Measurements from ENCODE around the gene POLDIP3. TPM values are rescaled to one million over a fixed set of nuclear protein-coding genes. Genes with fewer than 3 reads are reported as not detected.

POLDIP3 gene
- total RNA-seq, 1 donor from 2014 or later: 77.8 TPM

DNA sequence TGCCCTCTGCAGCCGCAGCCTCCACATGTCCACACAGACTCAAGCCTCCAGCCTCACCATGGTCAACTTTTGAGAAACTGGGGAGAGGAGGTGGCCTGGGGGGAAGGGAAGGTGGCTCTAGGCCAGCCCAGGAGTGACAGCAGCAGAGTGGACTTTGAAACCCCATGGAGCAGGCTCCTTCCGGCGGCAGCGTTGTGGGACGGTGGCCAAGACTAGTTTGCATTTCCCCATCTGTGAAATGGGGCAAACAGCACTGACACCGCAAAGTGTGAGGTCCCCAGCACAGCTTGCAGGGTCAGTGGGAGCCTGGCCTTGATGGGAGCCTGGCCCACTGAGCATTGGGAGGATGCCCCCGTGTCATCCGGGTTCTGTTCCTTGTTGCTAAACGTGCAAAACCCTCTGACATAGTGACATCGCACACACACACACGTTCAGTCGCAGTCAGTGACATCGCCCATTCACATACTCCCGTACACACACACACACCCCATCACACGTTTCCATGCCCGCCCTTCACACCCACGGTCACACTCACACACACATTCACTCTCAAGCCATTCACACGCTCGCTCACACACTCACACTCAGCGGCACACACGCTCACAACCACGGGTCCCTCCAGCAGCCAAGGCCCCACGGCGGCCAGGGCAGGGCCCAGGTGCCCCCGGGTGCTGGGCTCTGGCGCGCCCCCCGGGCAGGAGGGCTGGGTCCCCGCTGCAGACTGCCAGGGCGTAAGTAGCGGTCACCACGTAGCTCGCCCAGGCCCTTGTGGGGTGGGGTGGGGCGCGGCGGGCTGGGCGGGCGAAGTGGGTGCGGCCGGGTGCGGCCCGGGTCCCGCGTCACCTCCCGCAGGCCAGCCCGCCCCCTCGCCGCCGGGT, 33.9 kb upstream of the POLDIP3 start:
- no peak for DNase-seq (ENCODE audit: extremely low spot score, unreplicated experiment)
- TF ChIP-seq, protein P1, sequence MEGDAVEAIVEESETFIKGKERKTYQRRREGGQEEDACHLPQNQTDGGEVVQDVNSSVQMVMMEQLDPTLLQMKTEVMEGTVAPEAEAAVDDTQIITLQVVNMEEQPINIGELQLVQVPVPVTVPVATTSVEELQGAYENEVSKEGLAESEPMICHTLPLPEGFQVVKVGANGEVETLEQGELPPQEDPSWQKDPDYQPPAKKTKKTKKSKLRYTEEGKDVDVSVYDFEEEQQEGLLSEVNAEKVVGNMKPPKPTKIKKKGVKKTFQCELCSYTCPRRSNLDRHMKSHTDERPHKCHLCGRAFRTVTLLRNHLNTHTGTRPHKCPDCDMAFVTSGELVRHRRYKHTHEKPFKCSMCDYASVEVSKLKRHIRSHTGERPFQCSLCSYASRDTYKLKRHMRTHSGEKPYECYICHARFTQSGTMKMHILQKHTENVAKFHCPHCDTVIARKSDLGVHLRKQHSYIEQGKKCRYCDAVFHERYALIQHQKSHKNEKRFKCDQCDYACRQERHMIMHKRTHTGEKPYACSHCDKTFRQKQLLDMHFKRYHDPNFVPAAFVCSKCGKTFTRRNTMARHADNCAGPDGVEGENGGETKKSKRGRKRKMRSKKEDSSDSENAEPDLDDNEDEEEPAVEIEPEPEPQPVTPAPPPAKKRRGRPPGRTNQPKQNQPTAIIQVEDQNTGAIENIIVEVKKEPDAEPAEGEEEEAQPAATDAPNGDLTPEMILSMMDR (IDR thresholded peaks at IDR 0.05): no peak

DNA sequence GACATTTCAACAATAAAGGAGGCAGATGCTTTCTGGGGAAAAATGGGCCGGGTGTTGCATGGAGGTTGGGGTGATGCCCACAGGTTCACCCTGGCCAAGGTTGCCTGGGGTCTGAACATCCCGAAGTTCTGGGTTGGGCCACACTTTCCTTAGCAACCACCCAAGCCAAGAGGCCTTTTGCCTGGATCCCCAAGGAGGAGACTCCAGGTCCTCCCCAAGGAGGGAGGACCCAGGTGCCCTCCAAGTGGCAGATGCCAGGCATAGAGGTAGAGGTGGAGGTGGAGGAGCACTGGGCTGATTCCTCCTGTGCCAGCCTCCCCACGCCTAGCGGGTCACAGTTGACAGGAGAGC, 33.3 kb upstream of the POLDIP3 start:
- H3K4me3 Mint-ChIP-seq (ENCODE audit: unreplicated experiment): peak overlapping the region; percentile 91
- no peaks in the 10 kb centered on the region for H3K9me3 Mint-ChIP-seq (ENCODE audit: unreplicated experiment)
- H3K36me3 Mint-ChIP-seq (ENCODE audit: unreplicated experiment): peaks cover 4% of the 10 kb centered on the region
- DNase-seq (ENCODE audit: extremely low spot score, unreplicated experiment): no peak
- H3K27ac Mint-ChIP-seq (ENCODE audit: unreplicated experiment): peak overlapping the region; percentile 96
- H3K27me3 Mint-ChIP-seq (ENCODE audit: unreplicated experiment): no peaks in the 10 kb centered on the region
- TF ChIP-seq, protein P1 (IDR thresholded peaks at IDR 0.05): no peak
- H3K4me1 Mint-ChIP-seq (ENCODE audit: unreplicated experiment): peaks cover 56% of the 10 kb centered on the region

More for the DNA sequence above, 33.9 kb upstream of the POLDIP3 start:
- Mint-ChIP-seq H3K27me3 (ENCODE audit: unreplicated experiment) (no peaks in the 10 kb centered on the region), H3K4me1 (ENCODE audit: unreplicated experiment) (peaks cover 52% of the 10 kb centered on the region), H3K36me3 (ENCODE audit: unreplicated experiment) (peaks cover 4% of the 10 kb centered on the region), H3K9me3 (ENCODE audit: unreplicated experiment) (no peaks in the 10 kb centered on the region), H3K27ac (ENCODE audit: unreplicated experiment) (peak overlapping the region; percentile 96), H3K4me3 (ENCODE audit: unreplicated experiment) (peak overlapping the region; percentile 91)

DNA sequence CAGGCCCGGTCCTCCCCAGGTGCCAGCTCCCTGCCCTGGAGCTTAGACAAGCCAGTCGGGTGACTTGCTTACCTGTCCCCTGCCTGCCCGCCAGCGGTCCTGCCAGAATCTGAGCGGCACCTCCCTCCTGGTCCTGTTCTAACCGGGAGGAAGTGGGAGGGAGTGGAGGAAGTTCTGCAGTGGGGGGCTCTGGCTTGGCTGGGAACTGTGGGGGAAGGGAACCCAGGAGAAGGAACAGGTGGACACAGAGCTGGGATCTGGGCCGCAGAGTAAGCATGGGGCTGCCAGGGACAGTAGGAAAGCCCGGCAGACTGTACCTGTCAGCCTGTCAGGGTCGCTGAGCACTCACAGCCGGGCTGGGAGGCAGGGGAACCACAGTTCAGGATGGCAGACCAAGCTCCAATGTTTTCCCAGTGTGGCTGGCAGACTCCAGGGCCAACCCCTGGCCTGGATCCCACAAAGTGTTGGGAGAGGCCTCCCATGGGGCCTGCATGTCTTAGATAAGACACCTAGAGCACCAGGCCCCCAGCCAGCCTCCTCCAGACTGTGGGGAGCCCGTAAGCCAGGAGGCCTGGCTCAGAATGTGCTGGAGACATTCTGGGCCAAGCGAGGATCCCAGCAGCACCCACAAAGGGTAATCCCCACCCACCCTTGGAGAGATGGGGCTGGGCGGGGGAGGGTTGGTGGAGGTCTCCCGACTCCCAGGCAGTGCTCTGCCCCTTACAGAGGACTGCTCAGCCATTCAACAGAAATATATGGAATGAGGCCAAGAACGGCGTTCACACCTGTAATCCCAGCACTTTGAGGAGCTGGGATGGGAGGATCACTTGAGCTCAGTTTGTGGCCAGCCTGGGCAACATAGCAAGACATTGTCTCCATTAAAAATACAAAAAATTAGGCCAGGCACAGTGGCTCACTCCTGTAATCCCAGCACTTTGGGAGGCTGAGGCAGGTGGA, 32.2 kb upstream of the POLDIP3 start:
- peaks cover 67% of the 10 kb centered on the region for H3K4me1 Mint-ChIP-seq (ENCODE audit: unreplicated experiment)
- DNase-seq (ENCODE audit: extremely low spot score, unreplicated experiment): no peak

DNA sequence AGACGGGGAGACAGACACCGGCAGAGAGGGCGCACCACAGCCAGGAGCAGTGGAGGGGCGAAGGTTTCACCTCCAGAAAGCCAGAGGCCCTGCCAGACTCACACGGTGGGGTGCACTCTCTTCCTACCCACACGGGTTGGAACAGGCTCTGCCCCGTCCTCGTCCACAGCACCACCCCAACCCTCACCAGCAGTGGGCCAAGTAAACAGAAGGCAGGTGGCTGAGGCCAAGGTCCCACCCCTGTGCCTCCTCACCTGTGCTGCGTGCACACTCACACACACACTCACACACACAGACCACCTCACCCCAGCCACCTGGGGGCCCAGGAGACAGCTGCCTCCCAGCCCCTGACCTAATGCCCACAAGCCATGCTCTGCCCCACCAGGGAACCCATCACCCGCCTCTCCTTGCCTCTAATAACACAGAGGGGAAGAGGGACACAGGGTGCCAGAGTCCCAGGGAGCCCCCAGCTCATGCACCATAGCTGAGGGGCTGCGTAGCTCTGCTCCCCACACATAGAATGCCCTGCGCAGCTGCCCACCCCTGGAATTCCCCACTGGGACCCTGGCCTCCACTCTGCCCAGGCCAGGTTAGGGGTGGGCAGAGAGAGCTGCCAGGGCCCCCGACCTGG, 31.4 kb upstream of the POLDIP3 start:
- Mint-ChIP-seq H3K9me3 (ENCODE audit: unreplicated experiment) (no peaks in the 10 kb centered on the region), H3K4me3 (ENCODE audit: unreplicated experiment) (peak overlapping the region; percentile 52), H3K4me1 (ENCODE audit: unreplicated experiment) (peaks cover 74% of the 10 kb centered on the region), H3K27ac (ENCODE audit: unreplicated experiment) (peak overlapping the region; percentile 96), H3K36me3 (ENCODE audit: unreplicated experiment) (peaks cover 4% of the 10 kb centered on the region), H3K27me3 (ENCODE audit: unreplicated experiment) (no peaks in the 10 kb centered on the region)
- TF ChIP-seq, protein P1 (IDR thresholded peaks at IDR 0.05): no peak
- no peak for DNase-seq (ENCODE audit: extremely low spot score, unreplicated experiment)

More for the DNA sequence above, 32.2 kb upstream of the POLDIP3 start:
- TF ChIP-seq, protein P1 (IDR thresholded peaks at IDR 0.05): no peak
- Mint-ChIP-seq H3K27me3 (ENCODE audit: unreplicated experiment) (no peaks in the 10 kb centered on the region), H3K36me3 (ENCODE audit: unreplicated experiment) (peaks cover 4% of the 10 kb centered on the region), H3K9me3 (ENCODE audit: unreplicated experiment) (no peaks in the 10 kb centered on the region), H3K4me3 (ENCODE audit: unreplicated experiment) (peak overlapping the region; percentile 91), H3K27ac (ENCODE audit: unreplicated experiment) (peak overlapping the region; percentile 96)

All from osteocyte (in vitro differentiated cells).